CD14-positive monocyte (primary cell): ENCODE data around the gene FHIT. TPM values are rescaled to one million over a fixed set of nuclear protein-coding genes. Genes with fewer than 3 reads are reported as not detected.

Source experiments
- DNase-seq, 3 donors: peaks; one replicate each; pipeline ENCODE4 v3.0.0-alpha.2; 2011 to 2022
- H2AFZ ChIP-seq: 2 replicates; pipeline ENCODE4 v1.6.0; 2012; ENCODE audit warnings: mild to moderate bottlenecking, low read depth, low read length, inconsistent platforms; ENCODE audit not compliant: insufficient read depth, poor library complexity, severe bottlenecking
- H3K27ac ChIP-seq, 2 donors: 1 replicate in 1 of 2; 2 replicates in 1 of 2; pipeline ENCODE4 v1.5.1; 2012 to 2013; ENCODE audit warnings: low read length in 2 of 2, control low read depth in 1 of 2, inconsistent platforms in 1 of 2, low read depth in 1 of 2, mild to moderate bottlenecking in 1 of 2
- H3K27me3 ChIP-seq, 2 donors: one replicate each; pipeline versions ENCODE4 v1.6.0 to v1.6.1; 2011 to 2013; ENCODE audit warnings: low read length in 2 of 2; ENCODE audit not compliant: control insufficient read depth in 2 of 2, insufficient read depth in 2 of 2
- H3K36me3 ChIP-seq, 2 donors: replicated peaks in 1 of 2; 1 replicate in 1 of 2; 2 replicates in 1 of 2; pipeline versions ENCODE4 v1.5.1 to v1.6.1; 2012 to 2013; ENCODE audit warnings: low read length in 2 of 2, control low read depth in 1 of 2, inconsistent platforms in 1 of 2, mild to moderate bottlenecking in 1 of 2; ENCODE audit not compliant: insufficient read depth in 2 of 2, control insufficient read depth in 1 of 2
- H3K4me1 ChIP-seq, 2 donors: 1 replicate in 1 of 2; 2 replicates in 1 of 2; pipeline versions ENCODE4 v1.5.1 to v1.6.1; 2012 to 2013; ENCODE audit warnings: low read length in 2 of 2, control low read depth in 1 of 2, inconsistent platforms in 1 of 2, mild to moderate bottlenecking in 1 of 2, moderate library complexity in 1 of 2; ENCODE audit not compliant: insufficient read depth in 2 of 2, control insufficient read depth in 1 of 2
- H3K4me2 ChIP-seq: replicated peaks from 2 replicates; pipeline ENCODE3; 2012; ENCODE audit warnings: low read length, moderate library complexity, mild to moderate bottlenecking; ENCODE audit not compliant: poor library complexity, severe bottlenecking; ENCODE audit errors: extremely low read depth
- H3K4me3 ChIP-seq, 3 experiments: fragments of 200-600 bp in 1 of 3; sonication (generic) in 1 of 3; replicated peaks in 1 of 3; 1 replicate in 2 of 3; 2 replicates in 1 of 3; pipeline ENCODE4 v1.5.1; 2011 to 2013; ENCODE audit warnings: low read length in 3 of 3, mild to moderate bottlenecking in 3 of 3, control low read depth in 2 of 3, low read depth in 2 of 3, inconsistent platforms in 1 of 3, moderate library complexity in 1 of 3
- H3K79me2 ChIP-seq: 2 replicates; pipeline ENCODE4 v1.6.0; 2012; ENCODE audit warnings: mild to moderate bottlenecking, control low read depth, inconsistent platforms, low read length, moderate library complexity; ENCODE audit not compliant: insufficient read depth
- H3K9ac ChIP-seq: 2 replicates; pipeline ENCODE4 v1.6.0; 2017; ENCODE audit warnings: low read length, mild to moderate bottlenecking; ENCODE audit not compliant: insufficient read depth, poor library complexity, severe bottlenecking
- H3K9me3 ChIP-seq, 2 donors: replicated peaks in 1 of 2; 1 replicate in 1 of 2; 2 replicates in 1 of 2; pipeline versions ENCODE4 v1.5.1 to v1.6.1; 2012 to 2013; ENCODE audit warnings: low read length in 2 of 2, control low read depth in 1 of 2; ENCODE audit not compliant: control insufficient read depth in 1 of 2, insufficient read depth in 1 of 2
- H4K20me1 ChIP-seq: 2 replicates; pipeline ENCODE4 v1.6.0; 2012; ENCODE audit warnings: mild to moderate bottlenecking, low read length, control low read depth, moderate library complexity; ENCODE audit not compliant: insufficient read depth
- H3K27ac Mint-ChIP-seq, 7 donors: one replicate each; pipeline ENCODE4 v1.8.0; 2020; ENCODE audit warnings: mild to moderate bottlenecking in 7 of 7, mixed read lengths in 7 of 7, moderate library complexity in 6 of 7, inconsistent platforms in 2 of 7
- H3K27me3 Mint-ChIP-seq, 3 donors: one replicate each; pipeline ENCODE4 v1.8.0; 2021 to 2022; ENCODE audit warnings: low read depth in 3 of 3, mild to moderate bottlenecking in 3 of 3, mixed read lengths in 3 of 3, moderate library complexity in 3 of 3, inconsistent platforms in 1 of 3
- H3K36me3 Mint-ChIP-seq, 2 donors: one replicate each; pipeline ENCODE4 v1.8.0; 2020; ENCODE audit warnings: mixed read lengths in 2 of 2, inconsistent platforms in 1 of 2, mild to moderate bottlenecking in 1 of 2
- H3K4me1 Mint-ChIP-seq: one replicate; pipeline ENCODE4 v1.8.0; 2020; ENCODE audit warnings: mild to moderate bottlenecking, mixed read lengths
- H3K4me3 Mint-ChIP-seq, 2 donors: one replicate each; pipeline ENCODE4 v1.8.0; 2020; ENCODE audit warnings: mild to moderate bottlenecking in 2 of 2, mixed read lengths in 2 of 2, moderate library complexity in 1 of 2
- H3K9me3 Mint-ChIP-seq, 7 donors: one replicate each; pipeline ENCODE4 v1.8.0; 2020 to 2022; ENCODE audit warnings: mixed read lengths in 7 of 7, mild to moderate bottlenecking in 6 of 7, moderate library complexity in 6 of 7, inconsistent platforms in 2 of 7
- CTCF ChIP-seq: fragments of 200-600 bp; IDR thresholded peaks from one replicate; pipeline ENCODE4 v1.8.0; 2022; ENCODE audit warnings: antibody characterized with exemption, mild to moderate bottlenecking
- WGBS: methylation state at CpG from one replicate; pipeline ENCODE4 v1.1.5; 2013; ENCODE audit warnings: missing lambda C conversion rate; ENCODE audit not compliant: insufficient coverage; 5-methylcytosine and 5-hydroxymethylcytosine counted together
- intact Hi-C, 2 donors: fragments of 100-400 bp; cut with micrococcal nuclease; formaldehyde crosslinking; loops; one replicate each; pipeline versions ENCODE4 v1.15.0 to v1.15.1; 2023
- polyA plus RNA-seq, 3 donors: library from polyadenylated mRNA; depleted of rRNA in 1 of 3; unstranded in 2 of 3; stranded (reverse) in 1 of 3; fragments of 300-500 nt in 2 of 3; fragments of >200 nt in 1 of 3; fragmentation: Illumina TruSeq in 2 of 3; gene quantifications; 1 replicate in 2 of 3; 2 replicates in 1 of 3; pipeline ENCODE4 v1.2.3, GENCODE V29; 2012 to 2021

FHIT gene
- polyA plus RNA-seq, 3 donors = 1.7 to 3.4 (median 3.2) TPM

- Mint-ChIP-seq H3K27me3 (no peaks in the 10 kb centered on the region), H3K27ac (peak overlapping the region in 1 of 7 donors; percentile 2), H3K4me3 (no peak overlapping the region), H3K9me3 (peaks cover 4 to 19% (median 7%) of the 10 kb centered on the region in 7 donors), H3K36me3 (no peaks in the 10 kb centered on the region), H3K4me1 (no peaks in the 10 kb centered on the region)
- no peaks in the 10 kb centered on the region for H3K4me1 ChIP-seq
- H3K79me2 ChIP-seq = no peaks in the 10 kb centered on the region
- WGBS = 93% methylated on average over 3 of the region's 5 CpGs
- DNase-seq = no peak
- no peak overlapping the region for H3K27ac ChIP-seq
- H3K9me3 ChIP-seq = peaks cover 0 to 2% of the 10 kb centered on the region in 2 donors
- intact Hi-C loops = no loop called here
- no peaks in the 10 kb centered on the region for H3K27me3 ChIP-seq
- no peak overlapping the region for H3K4me3 ChIP-seq
- no peaks in the 10 kb centered on the region for H3K36me3 ChIP-seq
- no peak overlapping the region for H3K9ac ChIP-seq
- no peak for TF ChIP-seq CTCF
- H2AFZ ChIP-seq = no peak overlapping the region
- no peak overlapping the region for H3K4me2 ChIP-seq
- H4K20me1 ChIP-seq = no peaks in the 10 kb centered on the region
Measured at GRCh38 chr3:60953351-60953750, 297.9 kb downstream of the FHIT start.

GRCh38 chr3:60952055-60952454 lies 299.2 kb downstream of the FHIT start:
- H3K36me3 ChIP-seq = no peaks in the 10 kb centered on the region

More at GRCh38 chr3:60952055-60952454, 299.2 kb downstream of the FHIT start:
- Mint-ChIP-seq H3K9me3 (peaks cover 0 to 15% (median 5%) of the 10 kb centered on the region in 7 donors), H3K4me3 (no peak overlapping the region), H3K4me1 (peaks cover 2% of the 10 kb centered on the region), H3K27ac (peak overlapping the region in 1 of 7 donors; percentile 38), H3K36me3 (no peaks in the 10 kb centered on the region), H3K27me3 (no peaks in the 10 kb centered on the region)
- Histone ChIP-seq H3K4me1 (no peaks in the 10 kb centered on the region), H3K79me2 (no peaks in the 10 kb centered on the region), H2AFZ (no peak overlapping the region), H3K4me3 (no peak overlapping the region), H3K9ac (no peak overlapping the region), H3K27me3 (no peaks in the 10 kb centered on the region), H3K9me3 (peaks cover 0 to 2% of the 10 kb centered on the region in 2 donors), H3K27ac (no peak overlapping the region), H3K4me2 (no peak overlapping the region), H4K20me1 (no peaks in the 10 kb centered on the region)
- DNase-seq = no peak
- no CpG with 5 or more reads among the region's 6 CpGs for WGBS
- intact Hi-C loops = no loop called here
- no peak for TF ChIP-seq CTCF
